Tongue (tissue), 2 donors: ENCODE measurements around the gene AFF1. TPM values are rescaled to one million over a fixed set of nuclear protein-coding genes. Genes with fewer than 3 reads are reported as not detected.
"Not testable (repeated sequence)": the region's sequence is repeated elsewhere in the genome, so short reads cannot be mapped to it uniquely, and the experiment has no call there.

Experiments
- DNase-seq: peaks from one replicate; pipeline ENCODE4 v3.0.0-alpha.2; 2015
- total RNA-seq: library from RNA; depleted of rRNA; stranded (reverse); fragments of >200 nt; gene quantifications from one replicate; pipeline ENCODE4 v1.2.3, GENCODE V29; 2014

AFF1 gene
- total RNA-seq, 1 donor from 2014 or later = 41.1 TPM

- no peak for DNase-seq
Observed at GRCh38 chr4:87035881-87036509, 101.2 kb downstream of the AFF1 start.

DNA sequence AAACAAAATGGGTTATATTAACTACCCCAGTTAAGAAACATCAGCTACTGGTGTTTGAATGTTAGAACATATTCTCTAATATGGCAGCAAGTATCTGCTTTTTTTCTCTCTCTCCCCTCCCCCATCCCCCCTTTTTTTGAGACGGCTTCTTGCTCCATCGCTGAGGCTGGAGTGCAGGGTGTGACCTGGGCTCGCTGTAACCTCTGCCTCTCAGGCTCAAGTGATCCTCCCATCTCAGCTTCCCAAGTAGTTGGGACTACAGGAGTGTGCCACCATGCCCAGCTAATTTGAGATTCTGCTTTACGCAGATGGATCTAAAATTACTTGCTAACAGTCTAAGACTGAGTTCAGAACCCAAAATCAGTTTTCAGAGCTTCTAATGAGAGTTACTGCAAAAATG is 101.9 kb downstream of the AFF1 start:
- DNase-seq = no peak

- not testable (repeated sequence) for DNase-seq
Observed at GRCh38 chr4:87037171-87037570, 102.4 kb downstream of the AFF1 start.

- no peak for DNase-seq
Observed at GRCh38 chr4:87037671-87038334, 103.0 kb downstream of the AFF1 start.

DNA sequence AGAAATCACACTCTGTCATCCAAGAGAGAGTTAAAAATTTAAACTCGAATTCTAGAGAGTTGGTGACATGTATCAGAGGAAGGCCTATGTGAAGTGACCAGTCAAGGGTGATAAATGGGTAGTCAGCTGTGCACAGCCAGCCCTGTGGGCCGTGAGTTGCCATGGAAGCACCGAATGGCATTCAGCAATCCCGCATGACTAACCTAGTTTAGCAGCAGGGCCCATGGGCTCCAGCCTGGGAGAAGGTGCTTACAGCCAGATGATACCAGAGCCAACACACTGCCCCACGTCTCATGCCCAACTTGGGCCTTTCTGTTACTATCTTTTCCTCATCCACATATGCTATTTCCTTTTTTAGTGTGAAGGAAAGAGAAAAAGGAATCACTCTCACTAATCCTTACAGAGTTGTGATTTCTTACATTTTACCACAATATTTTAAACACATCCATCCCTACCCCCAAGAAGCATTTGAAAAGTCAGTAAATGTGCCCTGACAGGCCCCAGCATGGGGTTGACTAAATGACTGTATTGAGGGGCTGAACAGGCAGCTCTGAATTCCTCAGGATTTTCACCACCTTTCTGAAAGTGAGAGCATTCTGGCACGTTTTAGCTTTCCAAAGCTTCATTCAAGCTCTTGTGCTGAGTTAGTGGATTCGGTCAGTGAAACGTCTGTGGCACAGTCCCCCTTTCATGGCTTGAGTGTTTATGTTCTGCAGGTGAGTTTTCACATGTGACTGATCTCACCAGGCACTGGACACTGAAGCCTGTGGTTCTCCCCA is 104.2 kb downstream of the AFF1 start:
- DNase-seq = peak; percentile 60

GRCh38 chr4:87041141-87041540 is 106.3 kb downstream of the AFF1 start:
- no peak for DNase-seq

GRCh38 chr4:87042221-87042620 is 107.4 kb downstream of the AFF1 start:
- DNase-seq = no peak

GRCh38 chr4:87042986-87043820 is 108.4 kb downstream of the AFF1 start:
- no peak for DNase-seq

DNA sequence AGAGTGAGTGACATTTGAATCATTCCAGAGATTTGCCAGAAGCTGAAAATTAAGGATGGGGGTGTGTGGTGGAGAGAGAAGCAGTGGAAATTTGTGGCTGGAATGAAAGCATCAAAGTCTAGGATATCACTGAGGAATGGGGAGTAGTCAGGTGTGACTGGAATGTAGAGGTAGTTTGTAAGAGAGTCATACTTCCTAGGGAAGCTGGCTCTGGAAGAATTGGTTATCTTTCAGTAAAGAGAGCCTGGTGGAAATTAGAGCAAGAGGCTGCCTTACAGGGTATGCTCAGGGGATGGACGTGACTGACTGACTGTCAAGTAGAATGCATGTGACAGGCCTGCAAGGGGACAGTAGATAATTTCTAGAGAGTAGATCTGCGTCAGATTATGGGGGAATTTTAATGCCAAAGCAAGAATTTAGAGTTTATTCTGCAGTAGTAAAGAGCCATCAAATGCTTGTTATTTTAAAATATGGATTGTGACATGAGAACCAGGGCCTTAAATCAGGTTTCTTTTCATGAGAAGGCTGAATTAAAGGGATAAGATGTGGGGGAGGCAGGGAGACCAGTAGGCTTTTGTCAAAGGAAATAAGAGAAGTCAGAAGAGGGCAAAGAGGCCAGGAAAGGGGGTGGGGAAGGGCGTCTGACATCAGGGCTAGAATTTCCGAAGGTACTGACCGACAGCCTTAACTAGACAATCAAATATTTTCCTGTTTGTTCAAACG is 109.9 kb downstream of the AFF1 start:
- no peak for DNase-seq

- no peak for DNase-seq
Observed at GRCh38 chr4:87045234-87045558, 110.4 kb downstream of the AFF1 start.

DNA sequence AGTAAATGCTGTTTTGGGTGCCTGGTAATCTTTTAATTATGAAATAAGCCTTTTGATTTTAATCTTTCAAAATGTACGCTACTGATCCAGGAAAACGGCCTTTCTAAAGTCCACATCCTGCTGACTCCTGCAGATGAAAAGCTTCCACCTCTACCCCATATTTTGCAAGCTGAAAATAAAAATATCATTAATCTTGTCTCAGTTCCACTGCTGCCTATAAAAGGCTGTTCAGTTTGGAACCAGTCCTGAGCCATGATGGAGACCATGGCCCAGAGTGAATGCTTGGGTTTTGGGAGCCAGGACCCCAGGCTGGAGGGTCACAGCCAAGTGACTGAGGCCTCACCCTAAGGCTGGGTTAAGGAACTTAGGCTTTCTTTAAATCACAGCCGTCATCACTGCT is 110.8 kb downstream of the AFF1 start:
- DNase-seq = no peak

DNA sequence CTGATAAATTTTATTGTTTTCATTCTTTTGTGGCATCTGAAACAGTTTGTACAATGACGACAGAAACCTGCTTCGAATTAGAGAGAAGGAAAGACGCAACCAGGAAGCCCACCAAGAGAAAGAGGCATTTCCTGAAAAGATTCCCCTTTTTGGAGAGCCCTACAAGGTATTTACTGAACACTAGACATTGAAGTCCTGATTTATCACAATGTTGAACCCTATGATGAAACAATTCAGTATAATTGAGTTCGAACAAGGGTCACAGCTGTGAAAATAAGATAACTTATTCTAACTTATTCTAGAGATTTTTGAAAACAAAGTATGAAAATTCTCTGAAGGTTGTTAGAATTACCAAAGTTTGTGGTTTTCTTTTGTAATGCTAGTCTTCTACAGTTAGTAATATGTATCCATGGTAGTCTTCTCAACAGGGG is 111.3 kb downstream of the AFF1 start:
- DNase-seq = no peak

- no peak for DNase-seq
Observed at GRCh38 chr4:87047281-87047798, 112.5 kb downstream of the AFF1 start.

DNA sequence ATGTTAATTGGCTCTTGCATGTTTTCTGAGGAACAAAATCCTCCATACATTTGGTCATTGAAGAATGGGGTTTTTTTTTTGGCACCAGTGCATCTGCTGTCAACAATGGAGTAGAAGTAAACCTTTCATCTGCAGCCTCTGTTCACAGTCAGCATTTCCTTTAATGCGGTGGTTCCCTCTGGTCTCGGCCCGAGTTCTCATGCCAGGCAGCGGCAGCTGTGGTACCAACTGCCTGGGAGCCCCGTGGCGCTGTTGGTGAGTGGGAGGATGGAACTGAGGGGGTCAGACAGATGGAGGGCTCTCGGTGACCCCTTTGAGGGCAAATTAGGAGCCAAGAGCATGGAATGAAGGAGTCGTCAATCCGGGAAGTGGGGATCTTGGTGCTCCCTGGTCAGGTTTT is 114.7 kb downstream of the AFF1 start:
- DNase-seq = no peak

GRCh38 chr4:87050596-87050995 is 115.8 kb downstream of the AFF1 start:
- no peak for DNase-seq

- no peak for DNase-seq
Observed at GRCh38 chr4:87051121-87051713, 116.4 kb downstream of the AFF1 start.

DNA sequence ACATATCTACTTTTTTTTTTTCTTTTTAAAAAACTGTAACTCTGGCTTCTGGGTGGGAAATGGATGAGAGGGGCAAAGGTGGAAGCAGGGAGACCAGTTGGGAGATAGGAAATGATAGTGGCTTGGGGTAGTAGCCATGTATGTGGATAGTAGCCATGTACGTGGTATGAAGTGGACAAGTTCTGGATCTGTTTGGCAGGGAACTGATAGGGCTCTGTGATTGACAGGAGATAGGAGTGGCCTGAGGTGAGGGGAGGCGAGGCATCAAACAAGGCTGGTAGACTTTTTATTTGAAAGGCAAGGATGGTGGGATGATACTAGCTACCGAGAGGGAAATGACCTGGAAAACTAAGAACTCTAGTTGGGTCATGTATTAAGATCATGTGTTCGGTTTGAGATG is 117.8 kb downstream of the AFF1 start:
- DNase-seq = no peak

GRCh38 chr4:87053176-87053658 is 118.4 kb downstream of the AFF1 start:
- no peak for DNase-seq

DNA sequence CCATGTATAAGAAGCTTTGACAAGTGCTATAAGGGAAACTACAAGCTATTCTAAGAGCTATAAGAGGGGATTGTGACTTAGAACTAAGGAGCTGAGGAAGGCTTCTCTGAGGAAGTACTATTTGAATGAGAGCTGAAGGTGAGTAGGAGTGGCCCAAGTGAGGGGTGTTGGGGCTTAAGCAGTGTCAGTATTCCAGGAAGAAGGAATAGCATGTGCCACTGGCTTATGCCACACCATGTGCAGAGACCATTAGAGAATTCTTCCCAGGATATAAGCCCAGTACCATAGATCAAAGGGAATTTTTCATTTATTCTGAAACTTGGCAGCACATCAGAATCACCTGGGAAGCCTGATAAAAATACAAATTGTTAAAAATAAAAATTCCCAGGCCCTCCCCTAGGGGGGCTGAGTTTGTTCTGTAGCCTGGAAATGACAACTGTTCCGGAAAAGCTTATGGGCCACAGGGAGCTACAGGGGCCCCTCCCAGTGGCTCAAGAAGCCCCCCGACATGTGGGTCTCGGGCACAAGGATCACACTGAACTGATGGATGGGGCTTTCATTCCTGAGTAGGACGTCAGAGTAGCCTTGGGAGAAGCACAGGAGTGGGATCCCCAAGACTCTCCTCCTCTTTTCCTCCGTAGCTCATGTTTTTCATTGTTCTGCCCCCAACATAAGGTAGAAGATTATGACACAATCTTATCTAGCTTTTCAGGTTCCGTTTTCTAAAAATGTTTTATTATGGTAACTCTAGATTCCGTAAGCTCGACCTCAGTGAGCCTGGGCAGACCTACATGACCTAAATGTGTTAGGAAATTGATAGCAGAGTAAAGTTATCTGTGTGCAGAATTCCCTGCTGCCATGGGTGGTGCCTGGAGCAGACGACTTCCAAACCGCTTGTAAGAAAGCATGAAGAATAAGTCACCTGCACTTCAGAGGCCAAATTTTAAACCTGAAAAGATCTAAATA is 119.3 kb downstream of the AFF1 start:
- no peak for DNase-seq

GRCh38 chr4:87054900-87055299 is 120.1 kb downstream of the AFF1 start:
- no peak for DNase-seq
